ENCODE data around the gene MORC3. TPM values are rescaled to one million over a fixed set of nuclear protein-coding genes. Genes with fewer than 3 reads are reported as not detected.

MORC3 gene
- total and polyA plus RNA-seq, 2 donors (not counting 1 experiment from before 2014, with no cell fraction given) = 44.9 to 104 TPM

DNA sequence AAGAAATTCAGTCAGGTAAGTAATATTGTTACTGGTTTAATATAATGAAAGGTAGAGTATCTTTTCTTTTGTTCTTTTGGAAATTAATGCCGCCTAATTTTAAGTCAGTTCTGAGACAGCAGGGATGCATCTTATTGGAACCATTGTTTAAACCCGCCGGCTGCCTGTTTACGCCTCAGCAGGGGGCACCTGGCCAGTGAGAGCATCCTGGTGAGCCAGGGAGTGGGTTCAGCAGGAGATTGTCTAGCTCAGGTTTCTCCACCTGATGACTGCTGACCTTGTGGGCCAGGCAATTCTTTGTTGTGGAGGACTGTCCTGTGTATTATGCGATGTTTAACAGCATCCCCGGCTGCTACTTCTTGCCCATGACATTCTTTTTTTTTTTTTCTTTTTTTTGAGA lies 95.4 kb downstream of the MORC3 start:
- H3K27me3 Mint-ChIP-seq = no peaks in the 10 kb centered on the region
- CTCF ChIA-PET = interaction anchor here (1.6 kb wide), 1 partner anchor 7 kb away, joined by 7 read pairs; no protein-coding TSS in a partner anchor
- no peak for ATAC-seq (ENCODE audit: low read depth)

DNA sequence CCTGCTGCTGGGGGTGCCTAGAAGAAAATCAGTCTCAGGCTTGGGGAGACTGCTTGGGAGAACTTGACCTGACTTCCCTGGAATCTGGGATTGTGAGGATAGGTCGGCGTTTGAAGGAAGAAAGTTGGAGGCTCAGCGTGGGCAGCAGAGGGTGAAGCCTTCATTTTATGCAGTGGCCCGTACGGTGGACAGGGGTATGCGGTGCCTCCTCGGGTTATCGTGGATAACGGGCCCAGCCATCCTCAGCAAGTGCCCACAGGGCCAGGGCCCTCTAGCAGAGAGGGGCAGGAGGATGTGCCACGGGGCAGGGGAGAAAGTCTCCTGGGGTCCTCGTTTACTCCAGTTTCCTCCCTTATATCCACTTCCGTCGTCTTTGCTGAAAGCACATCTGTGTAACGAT lies 99.2 kb downstream of the MORC3 start:
- POLR2A ChIA-PET = no interaction called here
- ATAC-seq (ENCODE audit: low read depth) (no peak), DNase-seq (no peak)
- Mint-ChIP-seq H3K4me3 (no peak overlapping the region), H3K9me3 (ENCODE audit: insufficient read depth) (no peaks in the 10 kb centered on the region), H3K4me1 (peaks cover 1% of the 10 kb centered on the region), H3K27me3 (no peaks in the 10 kb centered on the region), H3K27ac (no peak overlapping the region)
- no peaks in the 10 kb centered on the region for H3K4me1 ChIP-seq (ENCODE audit: control insufficient read depth in 2 of 2, insufficient read depth in 2 of 2, low read length in 2 of 2)
- WGBS (ENCODE audit: insufficient coverage) = 94% methylated on average over 13 of the region's 14 CpGs
- CTCF ChIA-PET = interaction anchor here (1.4 to 1.7 kb wide), 2 partner anchors 11 to 508 kb away, joined by 3 to 7 read pairs; no protein-coding TSS in a partner anchor
- H4K20me1 ChIP-seq (ENCODE audit: control insufficient read depth, insufficient read depth, low read length, poor library complexity, severe bottlenecking) = no peaks in the 10 kb centered on the region
- no peaks in the 10 kb centered on the region for H3K9me3 ChIP-seq (ENCODE audit: control extremely low read depth in 1 of 3, control insufficient read depth in 2 of 3, insufficient read depth in 1 of 3, low read length in 2 of 3)
- H3K4me3 ChIP-seq (ENCODE audit: control extremely low read depth in 1 of 5, extremely low read depth in 1 of 5, insufficient read depth in 1 of 5, low read depth in 2 of 5, low read length in 4 of 5) = no peak overlapping the region
- no peaks in the 10 kb centered on the region for H3K79me2 ChIP-seq (ENCODE audit: control insufficient read depth, insufficient read depth, low read length)
- no peak overlapping the region for H3K27ac ChIP-seq (ENCODE audit: low read length in 2 of 2)
- no peak overlapping the region for H3K4me2 ChIP-seq (replicated peaks; ENCODE audit: low read depth, low read length, poor library complexity, severe bottlenecking)
- intact Hi-C loops (cut with micrococcal nuclease) = no loop called here
- TF ChIP-seq, protein P1, sequence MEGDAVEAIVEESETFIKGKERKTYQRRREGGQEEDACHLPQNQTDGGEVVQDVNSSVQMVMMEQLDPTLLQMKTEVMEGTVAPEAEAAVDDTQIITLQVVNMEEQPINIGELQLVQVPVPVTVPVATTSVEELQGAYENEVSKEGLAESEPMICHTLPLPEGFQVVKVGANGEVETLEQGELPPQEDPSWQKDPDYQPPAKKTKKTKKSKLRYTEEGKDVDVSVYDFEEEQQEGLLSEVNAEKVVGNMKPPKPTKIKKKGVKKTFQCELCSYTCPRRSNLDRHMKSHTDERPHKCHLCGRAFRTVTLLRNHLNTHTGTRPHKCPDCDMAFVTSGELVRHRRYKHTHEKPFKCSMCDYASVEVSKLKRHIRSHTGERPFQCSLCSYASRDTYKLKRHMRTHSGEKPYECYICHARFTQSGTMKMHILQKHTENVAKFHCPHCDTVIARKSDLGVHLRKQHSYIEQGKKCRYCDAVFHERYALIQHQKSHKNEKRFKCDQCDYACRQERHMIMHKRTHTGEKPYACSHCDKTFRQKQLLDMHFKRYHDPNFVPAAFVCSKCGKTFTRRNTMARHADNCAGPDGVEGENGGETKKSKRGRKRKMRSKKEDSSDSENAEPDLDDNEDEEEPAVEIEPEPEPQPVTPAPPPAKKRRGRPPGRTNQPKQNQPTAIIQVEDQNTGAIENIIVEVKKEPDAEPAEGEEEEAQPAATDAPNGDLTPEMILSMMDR (IDR thresholded peaks at IDR 0.05) = no peak
- TF ChIP-seq EZH2 (IDR thresholded peaks at IDR 0.05; ENCODE audit: borderline replicate concordance, insufficient read depth, low read depth, low read length, poor library complexity, severe bottlenecking) = no peak
- H3K36me3 ChIP-seq (replicated peaks in 1 of 2; ENCODE audit: control extremely low read depth in 1 of 2, control insufficient read depth in 1 of 2, extremely low read depth in 1 of 2, insufficient read depth in 2 of 2, low read length in 1 of 2) = peaks cover 0 to 2% of the 10 kb centered on the region in 2 experiments
- H2AFZ ChIP-seq (ENCODE audit: insufficient read depth, low read depth, low read length, poor library complexity, severe bottlenecking) = no peak overlapping the region
- no peaks in the 10 kb centered on the region for H3K27me3 ChIP-seq (replicated peaks in 1 of 4; ENCODE audit: control extremely low read depth in 1 of 4, control insufficient read depth in 3 of 4, insufficient read depth in 4 of 4, low read length in 3 of 4)
- no peak overlapping the region for H3K9ac ChIP-seq (ENCODE audit: low read length)

More for the DNA sequence above, 95.4 kb downstream of the MORC3 start:
- H3K27ac ChIP-seq (ENCODE audit: low read length in 2 of 2) = no peak overlapping the region
- intact Hi-C loops (cut with micrococcal nuclease) = no loop called here
- no peaks in the 10 kb centered on the region for H4K20me1 ChIP-seq (ENCODE audit: control insufficient read depth, insufficient read depth, low read length, poor library complexity, severe bottlenecking)
- H3K36me3 ChIP-seq (replicated peaks in 1 of 2; ENCODE audit: control extremely low read depth in 1 of 2, control insufficient read depth in 1 of 2, extremely low read depth in 1 of 2, insufficient read depth in 2 of 2, low read length in 1 of 2) = peaks cover 0 to 6% of the 10 kb centered on the region in 2 experiments
- Mint-ChIP-seq H3K4me3 (no peak overlapping the region), H3K27ac (no peak overlapping the region), H3K9me3 (ENCODE audit: insufficient read depth) (no peaks in the 10 kb centered on the region), H3K4me1 (peaks cover 1% of the 10 kb centered on the region)
- H3K4me2 ChIP-seq (replicated peaks; ENCODE audit: low read depth, low read length, poor library complexity, severe bottlenecking) = no peak overlapping the region
- 100% methylated on average over 5 of the region's 6 CpGs for WGBS (ENCODE audit: insufficient coverage)
- H3K4me3 ChIP-seq (ENCODE audit: control extremely low read depth in 1 of 5, extremely low read depth in 1 of 5, insufficient read depth in 1 of 5, low read depth in 2 of 5, low read length in 4 of 5) = no peak overlapping the region
- DNase-seq = no peak
- H3K27me3 ChIP-seq (replicated peaks in 1 of 4; ENCODE audit: control extremely low read depth in 1 of 4, control insufficient read depth in 3 of 4, insufficient read depth in 4 of 4, low read length in 3 of 4) = no peaks in the 10 kb centered on the region
- POLR2A ChIA-PET = no interaction called here
- TF ChIP-seq EZH2 (IDR thresholded peaks at IDR 0.05; ENCODE audit: borderline replicate concordance, insufficient read depth, low read depth, low read length, poor library complexity, severe bottlenecking) = no peak
- TF ChIP-seq, protein P1 (IDR thresholded peaks at IDR 0.05) = no peak
- no peak overlapping the region for H2AFZ ChIP-seq (ENCODE audit: insufficient read depth, low read depth, low read length, poor library complexity, severe bottlenecking)
- H3K9ac ChIP-seq (ENCODE audit: low read length) = no peak overlapping the region
- no peaks in the 10 kb centered on the region for H3K9me3 ChIP-seq (ENCODE audit: control extremely low read depth in 1 of 3, control insufficient read depth in 2 of 3, insufficient read depth in 1 of 3, low read length in 2 of 3)
- H3K4me1 ChIP-seq (ENCODE audit: control insufficient read depth in 2 of 2, insufficient read depth in 2 of 2, low read length in 2 of 2) = no peaks in the 10 kb centered on the region
- no peaks in the 10 kb centered on the region for H3K79me2 ChIP-seq (ENCODE audit: control insufficient read depth, insufficient read depth, low read length)

Measured in B cell (primary cell).